Activated naive CD4-positive, alpha-beta T cell treated with anti-CD3 and anti-CD28 coated beads for 36 hours (primary cell): ENCODE measurements around the gene APOBEC2. TPM values are rescaled to one million over a fixed set of nuclear protein-coding genes. Genes with fewer than 3 reads are reported as not detected.

Source experiments
- CTCF ChIA-PET: fragments of 350-600 bp; sonication (Branson Sonifier 250); formaldehyde crosslinking; loops from one replicate; lab custom pipeline; 2021; ENCODE audit warnings: antibody characterized with exemption; lab: Charles Lee
- DNase-seq: peaks from one replicate; pipeline ENCODE4 v3.0.0-alpha.2; 2020
- H3K27ac Mint-ChIP-seq: one replicate; pipeline ENCODE4 v1.8.0; 2021; ENCODE audit warnings: mild to moderate bottlenecking, mixed read lengths
- H3K27me3 Mint-ChIP-seq: one replicate; pipeline ENCODE4 v1.8.0; 2021; ENCODE audit warnings: low read depth, mixed read lengths
- H3K36me3 Mint-ChIP-seq: one replicate; pipeline ENCODE4 v1.8.0; 2021; ENCODE audit warnings: low read depth, mixed read lengths
- H3K4me1 Mint-ChIP-seq: one replicate; pipeline ENCODE4 v1.8.0; 2021; ENCODE audit warnings: low read depth, mixed read lengths
- H3K4me3 Mint-ChIP-seq: one replicate; pipeline ENCODE4 v1.8.0; 2021; ENCODE audit warnings: mild to moderate bottlenecking, moderate library complexity, mixed read lengths
- H3K9me3 Mint-ChIP-seq: one replicate; pipeline ENCODE4 v1.8.0; 2021; ENCODE audit warnings: mixed read lengths
- intact Hi-C: fragments of 100-400 bp; cut with micrococcal nuclease; formaldehyde crosslinking; loops from one replicate; pipeline ENCODE4 v1.15.1; 2023
- total RNA-seq, 2 experiments: library from RNA; stranded (reverse); gene quantifications; one replicate each; pipeline ENCODE4 v1.2.3, GENCODE V29; 2021

Gene APOBEC2
- total RNA-seq, 2 experiments from 2014 or later, result not detected

- Mint-ChIP-seq H3K9me3 (no peaks in the 10 kb centered on the region), H3K36me3 (peaks cover 52% of the 10 kb centered on the region), H3K4me1 (peaks cover 2% of the 10 kb centered on the region), H3K27me3 (no peaks in the 10 kb centered on the region), H3K27ac (peak overlapping the region; percentile 6), H3K4me3 (no peak overlapping the region)
- DNase-seq, result no peak
- intact Hi-C loops, result no loop called here
- CTCF ChIA-PET, result interaction anchor here (1.2 to 1.6 kb wide), 3 partner anchors 84 to 221 kb away, joined by 3 to 4 read pairs (median 3); no protein-coding TSS in a partner anchor
Observed at GRCh38 chr6:41098366-41098765, 45.4 kb downstream of the APOBEC2 start.

DNA sequence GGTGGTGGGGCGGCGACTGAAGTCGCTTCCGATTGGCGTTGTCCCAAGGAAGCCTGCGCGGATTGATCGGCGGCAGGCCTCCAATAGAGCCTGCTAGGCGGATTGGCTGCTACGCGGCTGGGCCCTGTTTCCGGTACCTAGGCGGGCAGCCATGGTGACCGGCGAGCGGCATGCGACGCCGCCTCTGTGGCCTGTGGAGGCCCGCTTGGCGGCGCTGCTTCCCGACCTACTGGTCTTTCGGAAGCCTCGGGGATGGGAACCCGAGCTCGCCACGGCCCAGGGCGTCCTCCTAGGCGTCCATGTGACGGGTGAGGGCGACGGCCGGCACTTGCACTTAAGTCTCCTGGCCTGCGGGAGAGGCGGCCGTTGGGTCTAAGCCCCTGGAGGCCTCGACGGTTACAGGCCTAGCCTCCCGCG, 47.9 kb downstream of the APOBEC2 start:
- no peak overlapping the region for H3K4me3 Mint-ChIP-seq
- DNase-seq, result no peak
- no peak overlapping the region for H3K27ac Mint-ChIP-seq
- H3K36me3 Mint-ChIP-seq, result peaks cover 42% of the 10 kb centered on the region
- intact Hi-C loops, result loop anchor here (5.0 kb wide), 2 partner anchors 46 to 96 kb away; no protein-coding TSS in a partner anchor
- H3K27me3 Mint-ChIP-seq, result no peaks in the 10 kb centered on the region
- peaks cover 2% of the 10 kb centered on the region for H3K4me1 Mint-ChIP-seq
- H3K9me3 Mint-ChIP-seq, result no peaks in the 10 kb centered on the region
- CTCF ChIA-PET, result interaction anchor here (0.6 kb wide), 1 partner anchor 214 kb away, joined by 5 read pairs; no protein-coding TSS in a partner anchor

GRCh38 chr6:41103847-41104246, 50.8 kb downstream of the APOBEC2 start:
- CTCF ChIA-PET, result interaction anchor here (0.7 to 2.5 kb wide), 2 partner anchors 8 to 11 kb away, joined by 3 to 10 read pairs; no protein-coding TSS in a partner anchor
- H3K4me3 Mint-ChIP-seq, result no peak overlapping the region
- no peak for DNase-seq
- no peaks in the 10 kb centered on the region for H3K9me3 Mint-ChIP-seq
- intact Hi-C loops, result loop anchor here (1.0 to 5.0 kb wide), 4 partner anchors 27 to 195 kb away; no protein-coding TSS in a partner anchor
- no peaks in the 10 kb centered on the region for H3K27me3 Mint-ChIP-seq
- no peak overlapping the region for H3K27ac Mint-ChIP-seq
- H3K36me3 Mint-ChIP-seq, result peaks cover 18% of the 10 kb centered on the region
- H3K4me1 Mint-ChIP-seq, result no peaks in the 10 kb centered on the region

- H3K4me3 Mint-ChIP-seq, result no peak overlapping the region
- peaks cover 4% of the 10 kb centered on the region for H3K36me3 Mint-ChIP-seq
- H3K27ac Mint-ChIP-seq, result no peak overlapping the region
- H3K9me3 Mint-ChIP-seq, result no peaks in the 10 kb centered on the region
- intact Hi-C loops, result no loop called here
- H3K4me1 Mint-ChIP-seq, result no peaks in the 10 kb centered on the region
- CTCF ChIA-PET, result no interaction called here
- H3K27me3 Mint-ChIP-seq, result no peaks in the 10 kb centered on the region
- DNase-seq, result no peak
Observed at GRCh38 chr6:41111017-41111416, 58.0 kb downstream of the APOBEC2 start.

Other genes starting within 250 kb of the APOBEC2 start
- 1 to 10 TPM; 2.3 to 3.0 TPM for gene UNC5CL, start 14.0 kb upstream of the APOBEC2 start, total RNA-seq
- gene TSPO2, start 10.7 kb upstream of the APOBEC2 start, total RNA-seq, result not detected
- 10 to 100 TPM; 59.0 to 60.8 TPM for gene OARD1, start 19.2 kb downstream of the APOBEC2 start, total RNA-seq
- 10 to 100 TPM; 38.0 to 38.7 TPM for gene NFYA, start 19.8 kb downstream of the APOBEC2 start, total RNA-seq
- not detected for gene TREML1, start 101.1 kb downstream of the APOBEC2 start, total RNA-seq
- gene TREM2, start 109.9 kb downstream of the APOBEC2 start, total RNA-seq, result not detected
- 10 to 100 TPM; 12.1 to 12.2 TPM for gene TREML2, start 147.9 kb downstream of the APOBEC2 start, total RNA-seq
- gene TREML4, start 175.1 kb downstream of the APOBEC2 start, total RNA-seq, result not detected
- gene TREM1, start 233.5 kb downstream of the APOBEC2 start, total RNA-seq, result 1 to 10 TPM; 4.3 to 4.5 TPM